ENCODE results near the gene HIRA.
"Not testable (repeated sequence)": the region's sequence is repeated elsewhere in the genome, so short reads cannot be mapped to it uniquely, and the experiment has no call there.

Gene HIRA

DNA sequence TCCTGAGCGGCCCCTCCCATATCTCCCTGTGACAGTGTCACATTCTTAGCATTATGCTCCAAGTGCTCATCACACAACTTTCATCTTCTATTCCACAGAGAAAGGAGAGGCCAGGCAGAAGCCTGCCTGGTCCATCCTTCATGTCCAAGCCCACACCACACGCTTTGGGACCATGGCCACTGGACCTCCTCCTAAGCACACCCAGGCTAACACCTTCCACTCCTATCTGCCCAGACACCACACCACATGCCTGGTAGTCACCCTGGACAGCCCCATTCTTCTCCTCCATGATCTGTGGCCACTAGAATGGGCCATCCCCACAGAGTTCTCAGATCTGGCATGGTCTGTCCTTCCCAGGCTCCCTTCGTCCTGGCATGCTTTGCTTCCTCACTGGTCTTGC is 55.3 kb downstream of the HIRA start:
- no peak for DNase-seq

- DNase-seq, result no peak
Measured at GRCh38 chr22:19375435-19375834, 56.1 kb downstream of the HIRA start.

DNA sequence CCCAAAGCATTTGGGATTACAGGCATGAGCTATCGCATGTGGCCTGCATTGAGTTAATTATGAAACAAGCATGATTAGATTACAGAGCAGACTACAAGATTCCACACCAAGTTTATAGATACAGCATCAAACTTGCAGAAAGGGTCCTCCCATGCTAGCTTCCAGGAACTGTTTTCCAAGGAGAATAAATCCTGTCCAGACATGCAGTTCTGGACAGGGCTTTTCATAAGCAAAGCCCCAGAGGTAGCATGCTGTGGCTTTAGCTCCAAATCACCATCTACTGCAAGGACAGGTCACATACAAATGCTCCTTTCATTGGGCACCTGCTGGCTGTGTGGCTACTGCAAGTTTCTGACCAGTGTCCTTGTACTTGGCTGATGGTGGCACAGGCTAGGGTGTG is 57.1 kb downstream of the HIRA start:
- DNase-seq, result no peak

DNA sequence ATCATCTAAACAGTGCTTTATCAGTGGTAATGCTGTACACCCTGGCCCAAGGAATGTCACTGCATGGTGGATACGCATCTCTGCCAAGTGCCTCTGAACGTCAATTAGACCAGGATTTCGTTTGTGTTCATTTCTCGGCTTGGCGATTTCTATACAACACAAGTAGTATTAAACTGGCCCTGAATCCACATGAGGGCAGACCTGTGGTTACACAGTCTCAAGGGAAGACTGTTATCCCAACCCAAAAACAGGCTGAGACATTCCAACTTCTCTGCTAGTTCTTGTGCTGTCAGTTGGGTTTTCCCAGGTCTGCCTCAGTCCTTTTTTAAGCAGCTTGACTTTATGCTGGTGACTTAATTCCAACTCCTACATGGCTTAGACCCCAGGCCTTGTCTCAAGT is 58.1 kb downstream of the HIRA start:
- DNase-seq, result no peak

GRCh38 chr22:19371893-19372292 is 59.6 kb downstream of the HIRA start:
- no peak for DNase-seq

- no peak for DNase-seq
Measured at GRCh38 chr22:19368876-19369275, 62.7 kb downstream of the HIRA start.

DNA sequence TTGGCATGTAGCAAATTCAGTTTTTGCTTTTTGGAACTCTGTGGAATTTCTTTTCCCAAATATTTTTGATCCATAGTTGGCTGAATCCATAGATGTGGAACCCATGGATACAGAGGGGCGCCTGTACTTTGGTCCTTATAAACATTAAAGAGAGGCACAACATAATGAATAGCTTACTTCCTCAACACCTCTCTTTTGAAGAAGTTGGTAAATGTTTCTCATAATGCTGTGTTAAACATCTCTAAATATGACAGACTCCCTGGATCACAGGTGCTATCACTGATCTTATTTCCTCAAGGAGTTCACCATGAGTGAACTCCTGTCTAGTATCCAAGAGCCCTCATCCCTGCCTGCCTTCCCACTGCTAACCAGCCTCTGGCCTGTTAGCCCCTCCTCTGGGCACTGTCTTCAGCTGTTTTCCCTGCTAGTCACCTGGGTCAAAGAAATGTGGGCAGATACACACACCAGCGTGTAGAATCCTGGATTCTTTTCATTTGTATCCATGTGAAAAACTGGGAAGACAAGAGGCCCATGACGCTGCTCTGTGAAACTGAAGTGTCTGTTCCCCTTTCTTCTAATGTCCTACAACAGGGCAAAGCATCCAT is 63.7 kb downstream of the HIRA start:
- DNase-seq, result no peak

DNA sequence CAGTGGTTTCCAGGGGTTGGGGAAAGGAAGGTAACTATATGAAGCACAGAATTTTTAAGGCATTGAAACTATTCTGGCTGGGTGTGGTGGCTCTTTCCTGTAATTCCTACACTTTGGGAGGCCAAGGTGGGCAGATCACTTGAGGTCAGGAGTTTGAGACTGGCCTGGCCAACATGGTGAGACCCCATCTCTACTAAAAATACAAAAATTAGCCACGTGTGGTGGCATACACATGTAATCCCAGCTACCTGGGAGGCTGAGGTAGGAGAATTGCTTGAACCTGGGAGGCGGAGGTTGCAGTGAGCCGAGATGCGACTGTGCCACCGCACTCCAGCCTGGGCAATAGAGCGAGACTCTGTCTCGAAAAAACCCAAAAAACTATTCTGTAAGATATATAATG is 68.0 kb downstream of the HIRA start:
- DNase-seq, result not testable (repeated sequence)

DNA sequence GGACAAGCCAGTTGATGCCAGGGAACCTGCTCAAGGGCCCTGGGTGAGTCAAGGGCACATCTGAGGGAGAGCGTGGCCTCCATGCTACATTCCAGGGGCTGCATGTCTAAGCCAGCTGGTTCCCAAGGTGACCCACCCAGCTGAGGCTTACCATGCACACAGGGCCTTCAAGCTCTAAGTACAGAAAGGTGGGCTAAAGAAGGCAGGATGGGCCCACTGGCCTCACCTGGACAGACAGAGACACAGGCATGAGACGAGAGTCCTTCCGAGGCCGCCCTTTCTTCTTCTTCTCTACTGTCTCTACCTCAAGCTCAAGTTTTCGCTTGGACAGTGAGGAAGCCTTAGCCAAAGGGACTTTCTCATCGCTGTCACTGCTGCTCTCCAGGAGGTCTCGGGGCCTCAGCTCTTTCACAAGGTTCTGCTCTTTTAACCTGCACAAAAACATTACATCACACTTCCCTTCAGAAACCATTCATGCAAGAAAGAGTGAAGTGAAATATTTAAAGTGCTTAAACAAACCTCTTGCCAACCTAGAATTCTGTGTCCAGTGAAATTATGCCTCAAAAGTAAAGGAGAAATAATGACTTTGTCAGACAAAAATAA is 69.9 kb downstream of the HIRA start:
- no peak for DNase-seq

- DNase-seq, result no peak
Measured at GRCh38 chr22:19360862-19361261, 70.7 kb downstream of the HIRA start.

DNA sequence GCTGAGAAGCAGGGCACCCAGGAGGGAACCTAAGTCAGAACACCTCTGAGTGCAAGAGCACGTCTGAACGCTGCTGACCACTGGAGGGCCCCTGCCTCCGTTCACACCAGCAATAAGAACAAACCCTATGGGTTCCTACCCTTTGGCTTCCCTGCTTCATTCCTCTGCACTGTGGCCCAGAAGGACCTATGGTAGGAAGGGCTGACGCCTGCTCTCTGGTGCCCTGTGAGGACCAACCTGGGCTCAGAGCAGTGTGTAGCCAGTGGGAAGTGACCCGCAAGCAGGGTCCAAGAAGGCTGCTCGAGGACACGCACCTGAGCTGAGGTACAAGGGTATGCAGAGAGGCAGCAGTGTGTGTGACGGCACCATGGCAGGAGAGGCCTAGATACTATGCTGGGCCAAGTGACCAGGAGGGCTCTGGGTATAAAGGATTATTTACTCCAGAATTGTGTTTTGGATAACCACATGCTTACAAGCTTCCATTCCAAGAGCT is 71.2 kb downstream of the HIRA start:
- DNase-seq, result no peak

- DNase-seq, result no peak
Measured at GRCh38 chr22:19359554-19360299, 71.8 kb downstream of the HIRA start.

- no peak for DNase-seq
Measured at GRCh38 chr22:19358703-19359553, 72.6 kb downstream of the HIRA start.

DNA sequence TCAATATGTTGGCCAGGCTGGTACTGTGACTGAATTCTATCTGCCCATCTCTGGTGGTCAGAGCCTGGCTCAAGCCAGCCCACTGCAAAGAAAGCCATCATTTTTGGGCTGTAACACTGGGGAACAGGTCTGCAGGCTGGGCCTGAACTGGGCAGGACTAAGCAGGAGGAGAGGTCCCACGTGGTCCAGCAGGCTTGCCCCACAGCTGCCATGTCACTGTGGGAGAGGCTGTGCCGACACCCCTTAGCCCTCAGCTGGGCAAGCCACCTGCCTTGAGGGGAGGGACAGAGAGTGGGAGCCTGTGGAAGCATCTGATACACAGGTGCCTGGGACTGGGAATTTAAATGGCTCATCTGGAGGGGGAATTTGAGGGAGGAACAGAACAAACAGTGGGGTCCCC is 73.3 kb downstream of the HIRA start:
- DNase-seq, result no peak

DNA sequence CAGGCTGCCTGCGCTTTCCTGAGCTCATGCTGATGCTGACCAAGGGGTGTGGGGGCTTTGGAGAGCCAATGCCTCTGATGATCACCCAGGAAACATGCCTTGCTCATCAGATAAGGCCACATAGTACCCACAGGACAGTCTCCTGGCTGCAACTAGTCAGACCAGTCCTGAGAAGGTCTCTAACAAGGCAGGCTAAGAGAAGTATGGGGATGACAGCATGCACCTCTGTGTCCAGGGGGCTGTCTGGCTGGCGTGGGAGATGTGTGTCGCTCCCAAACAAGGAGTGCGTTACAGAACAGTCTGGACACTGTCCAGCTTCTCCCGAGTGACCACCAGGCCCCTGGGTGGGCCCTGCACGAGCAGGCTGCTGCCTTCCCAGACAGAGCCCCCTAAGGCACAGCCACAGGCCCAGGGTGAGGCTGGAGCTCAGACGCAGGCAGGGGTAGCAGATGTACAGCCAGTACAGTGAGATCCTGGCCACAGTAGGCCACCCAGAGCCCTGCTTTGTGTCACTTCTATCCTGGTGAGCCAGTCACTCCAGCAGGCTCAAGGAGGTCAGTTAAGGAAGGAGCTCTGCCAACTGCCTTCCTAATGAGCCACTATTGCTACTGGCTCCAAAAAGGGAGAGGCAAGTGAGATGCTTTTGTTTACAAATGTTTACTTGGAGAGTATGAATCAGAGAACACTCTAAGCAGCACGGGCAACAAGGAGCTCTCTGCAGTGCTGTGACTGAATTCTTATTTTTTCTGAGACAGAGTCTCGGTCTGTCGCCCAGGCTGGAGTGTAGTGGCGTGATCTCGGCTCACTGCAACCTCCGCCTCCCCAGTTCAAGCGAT is 74.0 kb downstream of the HIRA start:
- DNase-seq, result peak; percentile 45

GRCh38 chr22:19356708-19357269 is 74.7 kb downstream of the HIRA start:
- DNase-seq, result no peak

- DNase-seq, result no peak
Measured at GRCh38 chr22:19355413-19356157, 75.9 kb downstream of the HIRA start.

DNA sequence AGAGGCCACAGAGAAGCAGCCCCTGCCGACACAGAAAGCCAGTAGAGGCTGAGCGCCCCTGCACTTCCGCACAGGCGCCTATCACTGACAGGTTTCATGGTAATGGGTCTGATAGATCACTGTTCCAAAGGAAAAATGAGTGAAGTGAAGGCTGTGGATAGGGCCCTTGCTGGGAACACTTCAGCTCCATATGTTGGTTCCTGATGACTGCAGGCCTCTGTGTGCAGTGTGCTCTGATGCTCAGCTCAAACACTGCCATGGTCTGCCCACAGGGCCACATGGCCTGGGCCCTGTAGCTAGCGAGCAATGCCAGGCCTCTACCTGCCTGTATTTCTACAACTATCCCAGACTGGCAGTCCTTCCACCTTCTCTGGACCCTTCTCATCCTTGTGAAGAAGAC is 77.3 kb downstream of the HIRA start:
- no peak for DNase-seq

- DNase-seq, result no peak
Measured at GRCh38 chr22:19353363-19354131, 78.0 kb downstream of the HIRA start.

- no peak for DNase-seq
Measured at GRCh38 chr22:19352766-19353165, 78.8 kb downstream of the HIRA start.
